NT2/D1 (cell line): ENCODE data around the gene CSTB.

Experiments
- SUZ12 ChIP-seq: IDR thresholded peaks from 2 replicates; pipeline ENCODE4 v1.6.1; 2011; ENCODE audit not compliant: insufficient read length, insufficient read depth; ENCODE audit errors: extremely low read depth
- YY1 ChIP-seq: IDR thresholded peaks from 2 replicates; pipeline ENCODE4 v1.6.1; 2011; ENCODE audit not compliant: insufficient read length, insufficient read depth
- ZNF274 ChIP-seq: IDR thresholded peaks from 2 replicates; pipeline ENCODE4 v1.6.1; 2011; ENCODE audit warnings: mild to moderate bottlenecking, low read depth, low read length

DNA sequence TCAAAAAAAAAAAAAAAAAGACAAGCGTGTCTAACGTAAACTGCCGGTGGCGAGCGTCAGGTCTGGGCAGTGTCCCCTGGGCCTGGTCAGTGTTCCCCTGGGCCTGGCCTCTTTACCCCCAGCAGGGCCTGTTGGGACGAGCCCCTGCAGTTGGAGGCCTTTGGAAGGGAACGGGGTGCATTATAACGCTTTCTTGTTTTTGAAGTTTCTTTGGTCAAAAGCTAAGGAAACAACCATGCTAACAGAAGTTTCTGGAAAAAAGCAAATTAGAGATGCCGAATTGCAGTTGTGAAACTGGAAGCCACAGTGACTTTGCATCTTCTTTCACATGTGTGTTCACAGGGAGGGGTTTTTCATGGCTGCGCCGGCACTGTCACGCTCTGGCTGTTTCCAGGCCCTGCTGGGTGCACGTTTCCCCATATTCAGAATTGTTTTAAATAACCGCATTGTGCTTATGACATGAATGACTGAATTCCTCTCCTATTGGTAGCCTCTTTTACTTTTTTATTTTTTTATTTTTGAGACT lies 29.2 kb upstream of the CSTB start:
- no peak for TF ChIP-seq ZNF274
- TF ChIP-seq SUZ12 = no peak
- TF ChIP-seq YY1 = no peak
